ENCODE results near the gene TNF.

TNF gene

DNA sequence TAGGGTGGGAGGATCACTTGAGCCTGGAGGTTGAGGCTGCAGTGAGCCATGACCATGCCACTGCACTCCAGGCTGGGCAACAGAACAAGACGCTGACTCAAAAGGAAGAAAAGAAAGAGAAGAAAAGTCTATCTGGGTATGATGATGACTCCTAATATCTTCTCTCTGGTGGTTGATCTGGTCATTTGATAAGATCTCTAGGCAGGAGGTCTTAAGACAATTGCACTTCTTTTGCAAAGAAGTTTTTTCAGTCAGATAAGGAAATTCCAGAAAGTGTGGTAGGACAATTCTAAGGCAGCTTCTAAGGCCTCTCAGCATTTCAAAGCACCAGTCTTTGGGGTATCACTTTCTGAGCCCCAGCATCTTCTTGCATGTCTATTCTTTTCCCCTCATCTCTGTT is 32.0 kb downstream of the TNF start:
- Mint-ChIP-seq H3K27me3 (peaks cover 20% of the 10 kb centered on the region), H3K4me3 (no peak overlapping the region), H3K9me3 (no peaks in the 10 kb centered on the region), H3K27ac (no peak overlapping the region), H3K36me3 (no peaks in the 10 kb centered on the region), H3K4me1 (peaks cover 5% of the 10 kb centered on the region)
- no peak for DNase-seq
- CTCF ChIA-PET = interaction anchor here (0.6 to 2.8 kb wide), 4 partner anchors 9 to 227 kb away, joined by 3 to 11 read pairs (median 6); no protein-coding TSS in a partner anchor

- H3K9me3 Mint-ChIP-seq = no peaks in the 10 kb centered on the region
- CTCF ChIA-PET = interaction anchor here (0.9 to 1.4 kb wide), 3 partner anchors 12 to 59 kb away, joined by 3 to 17 read pairs (median 5); no protein-coding TSS in a partner anchor
- H3K4me3 Mint-ChIP-seq = no peak overlapping the region
- H3K36me3 Mint-ChIP-seq = no peaks in the 10 kb centered on the region
- peaks cover 7% of the 10 kb centered on the region for H3K27me3 Mint-ChIP-seq
- DNase-seq = no peak
- H3K4me1 Mint-ChIP-seq = peaks cover 10% of the 10 kb centered on the region
- H3K27ac Mint-ChIP-seq = no peak overlapping the region
Observed at GRCh38 chr6:31609519-31610406, 34.4 kb downstream of the TNF start.

GRCh38 chr6:31610968-31611367 is 35.6 kb downstream of the TNF start:
- Mint-ChIP-seq H3K36me3 (no peaks in the 10 kb centered on the region), H3K4me3 (no peak overlapping the region), H3K4me1 (peaks cover 22% of the 10 kb centered on the region), H3K27ac (no peak overlapping the region), H3K27me3 (peaks cover 7% of the 10 kb centered on the region), H3K9me3 (no peaks in the 10 kb centered on the region)
- DNase-seq = no peak
- CTCF ChIA-PET = interaction anchor here (1.0 to 1.7 kb wide), 3 partner anchors 12 to 60 kb away, joined by 3 to 9 read pairs (median 4); no protein-coding TSS in a partner anchor

DNA sequence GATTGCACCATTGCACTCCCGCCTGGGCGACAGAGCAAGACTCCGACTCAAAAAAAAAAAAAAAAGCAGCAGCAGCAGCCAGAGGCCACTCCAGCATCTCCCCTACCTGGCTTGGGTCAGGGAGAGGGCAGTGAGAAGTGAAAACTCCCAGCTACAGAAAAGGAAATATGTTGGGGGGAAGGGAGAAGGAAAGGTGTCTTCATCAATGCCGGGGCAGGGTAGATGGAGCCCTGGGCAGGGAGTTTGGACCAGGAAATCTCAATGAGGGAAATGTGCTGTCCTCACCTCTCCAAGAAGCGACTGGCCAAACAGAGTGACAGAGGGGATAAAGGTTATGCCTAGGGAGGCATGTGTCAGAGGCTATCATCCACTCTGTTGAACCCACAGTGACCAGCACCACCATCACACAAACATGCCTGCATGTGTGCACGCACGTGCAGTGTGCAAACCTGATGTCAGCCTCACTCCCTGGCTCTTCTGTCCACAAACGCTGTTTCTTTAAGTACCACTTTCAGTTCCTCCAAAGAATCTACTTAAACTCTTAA is 38.8 kb downstream of the TNF start:
- Mint-ChIP-seq H3K4me1 (peaks cover 35% of the 10 kb centered on the region), H3K4me3 (no peak overlapping the region)

DNA sequence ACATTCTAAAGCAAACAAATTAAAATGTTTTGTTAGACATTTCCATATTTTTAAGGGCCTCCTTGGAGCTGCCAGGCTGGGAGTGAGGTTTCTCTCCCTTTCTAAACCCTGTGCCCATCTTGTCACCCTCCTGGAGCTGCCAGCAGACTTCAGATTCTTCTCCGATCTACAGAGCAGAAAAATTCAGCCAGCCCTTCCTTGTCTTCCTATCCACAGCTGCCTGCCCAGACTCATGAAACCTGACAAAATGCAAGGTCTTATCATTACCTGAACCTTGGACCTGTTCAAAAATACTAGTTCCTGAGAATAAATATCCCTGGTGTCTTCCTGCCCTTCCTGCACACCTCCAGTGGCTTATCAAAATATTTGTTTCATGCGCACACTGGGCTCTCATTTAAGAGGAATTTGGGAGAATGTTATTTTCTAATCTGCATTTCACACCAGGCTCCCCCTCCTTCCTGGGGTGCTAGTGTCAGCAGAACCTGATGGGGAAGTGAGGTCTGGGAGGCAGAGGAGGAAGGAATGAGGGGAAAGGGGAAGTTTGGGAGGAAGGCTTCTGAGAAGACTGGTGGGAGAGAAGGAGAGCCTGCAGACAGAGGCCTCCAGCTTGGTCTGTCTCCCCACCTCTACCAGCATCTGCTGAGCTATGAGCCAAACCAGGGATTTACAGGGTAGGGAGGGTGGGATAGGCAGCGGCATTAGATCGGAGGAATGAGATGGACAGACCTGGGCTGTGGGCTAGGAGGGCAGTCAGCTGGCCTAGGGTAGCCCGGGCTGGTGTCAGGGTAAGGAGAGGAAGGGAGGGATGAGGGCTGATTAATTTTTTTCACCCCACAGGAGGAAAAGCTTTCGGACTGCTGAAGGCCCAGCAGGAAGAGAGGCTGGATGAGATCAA is 39.6 kb downstream of the TNF start, which contains the start of gene AIF1:
TSS of gene AIF1 (plus strand) at position 551 of the 895 bp plus-strand sequence. CDS start at position 647, 96 bp downstream.
- no peaks in the 10 kb centered on the region for H3K9me3 Mint-ChIP-seq
- peaks cover 11% of the 10 kb centered on the region for H3K36me3 Mint-ChIP-seq
- CTCF ChIA-PET = interaction anchor here (0.7 to 3.5 kb wide), 5 partner anchors 17 to 120 kb away, joined by 3 to 27 read pairs (median 4); partner anchors contain the start of genes ATP6V1G2 and NCR3
- DNase-seq = no peak
- H3K27me3 Mint-ChIP-seq = peaks cover 7% of the 10 kb centered on the region
- peak within 1 kb of the TSS; percentile 85 for H3K27ac Mint-ChIP-seq
- H3K4me3 Mint-ChIP-seq = peak within 1 kb of the TSS; percentile 76
- H3K4me1 Mint-ChIP-seq = peaks cover 41% of the 10 kb centered on the region

More for the DNA sequence above, 38.8 kb downstream of the TNF start:
- Mint-ChIP-seq H3K27me3 (peaks cover 7% of the 10 kb centered on the region), H3K27ac (no peak overlapping the region), H3K36me3 (peaks cover 9% of the 10 kb centered on the region), H3K9me3 (no peaks in the 10 kb centered on the region)
- no peak for DNase-seq
- CTCF ChIA-PET = interaction anchor here (1.3 to 3.5 kb wide), 2 partner anchors 17 to 63 kb away, joined by 5 to 27 read pairs; no protein-coding TSS in a partner anchor

DNA sequence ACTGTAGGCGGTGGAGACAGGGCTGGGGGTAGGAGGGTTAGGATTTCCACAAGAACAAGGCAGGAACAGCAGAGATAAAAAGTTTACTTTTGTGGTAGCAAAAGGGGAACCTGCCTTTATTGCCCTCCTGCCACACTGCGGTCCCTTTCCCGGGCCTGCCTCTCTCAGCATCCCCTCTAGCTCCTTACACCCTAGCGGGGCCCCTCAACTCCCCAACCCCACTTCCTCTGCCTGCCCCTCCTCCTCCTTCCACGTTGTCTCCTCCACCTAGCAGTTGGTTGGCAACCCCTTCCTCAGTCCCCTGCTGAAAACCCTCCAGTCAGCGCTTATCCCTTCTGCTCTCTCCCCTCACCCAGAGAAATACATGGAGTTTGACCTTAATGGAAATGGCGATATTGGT is 40.4 kb downstream of the TNF start:
- Mint-ChIP-seq H3K36me3 (peaks cover 11% of the 10 kb centered on the region), H3K4me3 (peak overlapping the region; percentile 76), H3K9me3 (no peaks in the 10 kb centered on the region), H3K27ac (peak overlapping the region; percentile 85), H3K4me1 (peaks cover 41% of the 10 kb centered on the region), H3K27me3 (peaks cover 7% of the 10 kb centered on the region)
- peak; percentile 59 for DNase-seq
- CTCF ChIA-PET = interaction anchor here (1.1 to 3.5 kb wide), 4 partner anchors 18 to 121 kb away, joined by 3 to 27 read pairs (median 4); partner anchors contain the start of gene NCR3

DNA sequence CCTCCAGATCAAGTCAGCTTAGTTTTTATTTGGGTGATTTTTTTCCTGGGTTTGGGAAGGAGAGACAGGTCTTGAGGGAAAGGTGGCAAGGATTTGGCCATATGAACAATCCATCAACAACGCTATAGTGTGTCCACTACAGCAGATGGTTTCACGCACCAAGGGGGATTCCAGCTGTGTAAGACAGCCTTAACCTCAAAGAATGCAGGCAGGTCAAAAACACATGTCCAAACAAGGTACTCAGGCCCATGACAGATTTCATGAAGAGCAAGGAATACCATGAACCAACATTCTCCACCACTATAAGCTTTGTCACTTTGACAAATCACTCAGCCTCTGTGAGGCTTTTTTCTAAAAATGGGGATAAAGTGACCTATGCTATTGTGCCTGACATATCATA is 41.6 kb downstream of the TNF start:
- no peak for DNase-seq
- Mint-ChIP-seq H3K4me3 (peak overlapping the region; percentile 76), H3K9me3 (no peaks in the 10 kb centered on the region), H3K4me1 (peaks cover 49% of the 10 kb centered on the region), H3K36me3 (peaks cover 19% of the 10 kb centered on the region), H3K27me3 (no peaks in the 10 kb centered on the region), H3K27ac (peak overlapping the region; percentile 8)
- CTCF ChIA-PET = interaction anchor here (1.2 to 3.5 kb wide), 3 partner anchors 9 to 19 kb away, joined by 3 to 27 read pairs (median 3); no protein-coding TSS in a partner anchor

DNA sequence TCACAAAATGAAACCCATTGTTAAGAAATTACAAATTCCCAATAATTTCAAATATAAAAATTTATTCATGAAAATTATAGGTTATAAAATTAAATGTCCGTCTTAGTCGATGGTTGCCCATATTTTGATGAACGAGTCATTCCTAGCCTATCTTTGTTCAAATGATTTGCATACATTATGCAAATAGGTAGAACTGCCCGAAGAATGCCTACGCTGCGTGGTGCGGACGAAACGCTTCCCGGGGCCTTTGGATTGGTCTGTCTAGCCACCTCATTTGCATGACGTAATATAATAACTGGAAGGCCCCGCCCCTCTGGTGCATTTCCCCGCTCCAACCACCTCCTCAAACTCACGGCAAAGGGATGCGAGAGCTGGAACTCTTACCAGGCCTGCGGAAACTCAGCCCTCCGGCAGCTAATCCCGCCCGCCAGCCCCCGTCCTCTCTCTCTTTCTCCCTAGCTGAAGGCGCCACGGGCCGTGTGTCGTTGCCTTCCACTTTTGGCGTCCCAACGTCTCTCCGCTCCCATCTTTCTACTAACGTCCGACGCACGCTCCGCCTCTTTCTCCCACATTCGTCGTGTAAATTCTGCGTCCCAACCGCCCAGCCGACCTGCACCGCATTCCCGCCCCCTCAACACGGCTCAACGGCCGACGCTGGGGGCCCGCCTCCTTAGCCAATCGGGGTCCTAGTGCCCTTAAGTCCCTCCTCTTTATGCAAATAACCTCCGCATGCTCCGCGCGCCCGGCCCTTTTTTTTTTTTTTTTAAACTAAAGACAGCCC is 44.6 kb downstream of the TNF start:
- Mint-ChIP-seq H3K9me3 (no peaks in the 10 kb centered on the region), H3K4me1 (peaks cover 58% of the 10 kb centered on the region), H3K36me3 (peaks cover 41% of the 10 kb centered on the region), H3K4me3 (peak overlapping the region; percentile 91), H3K27ac (peak overlapping the region; percentile 95), H3K27me3 (no peaks in the 10 kb centered on the region)
- CTCF ChIA-PET = no interaction called here
- peak; percentile 98 for DNase-seq

GRCh38 chr6:31620586-31621319 is 45.4 kb downstream of the TNF start, which contains the start of gene PRRC2A:
PRRC2A (plus strand) TSS chr6:31620715; CDS start chr6:31622790, 2,075 bp downstream.
- H3K9me3 Mint-ChIP-seq = no peaks in the 10 kb centered on the region
- peaks cover 48% of the 10 kb centered on the region for H3K36me3 Mint-ChIP-seq
- H3K27me3 Mint-ChIP-seq = no peaks in the 10 kb centered on the region
- DNase-seq = peak; percentile 85
- peak within 1 kb of the TSS; percentile 91 for H3K4me3 Mint-ChIP-seq
- CTCF ChIA-PET = interaction anchor here (0.8 kb wide), 1 partner anchor 33 kb away, joined by 3 read pairs; no protein-coding TSS in a partner anchor
- H3K27ac Mint-ChIP-seq = peak within 1 kb of the TSS; percentile 95
- peaks cover 50% of the 10 kb centered on the region for H3K4me1 Mint-ChIP-seq

- H3K36me3 Mint-ChIP-seq = peaks cover 52% of the 10 kb centered on the region
- DNase-seq = no peak
- peaks cover 45% of the 10 kb centered on the region for H3K4me1 Mint-ChIP-seq
- CTCF ChIA-PET = interaction anchor here (0.6 to 1.7 kb wide), 5 partner anchors 30 to 75 kb away, joined by 3 to 6 read pairs (median 3); partner anchors contain the start of gene ATP6V1G2
- H3K27me3 Mint-ChIP-seq = no peaks in the 10 kb centered on the region
- H3K4me3 Mint-ChIP-seq = peak overlapping the region; percentile 91
- no peaks in the 10 kb centered on the region for H3K9me3 Mint-ChIP-seq
- H3K27ac Mint-ChIP-seq = peak overlapping the region; percentile 94
Observed at GRCh38 chr6:31621320-31621939, 46.1 kb downstream of the TNF start.

DNA sequence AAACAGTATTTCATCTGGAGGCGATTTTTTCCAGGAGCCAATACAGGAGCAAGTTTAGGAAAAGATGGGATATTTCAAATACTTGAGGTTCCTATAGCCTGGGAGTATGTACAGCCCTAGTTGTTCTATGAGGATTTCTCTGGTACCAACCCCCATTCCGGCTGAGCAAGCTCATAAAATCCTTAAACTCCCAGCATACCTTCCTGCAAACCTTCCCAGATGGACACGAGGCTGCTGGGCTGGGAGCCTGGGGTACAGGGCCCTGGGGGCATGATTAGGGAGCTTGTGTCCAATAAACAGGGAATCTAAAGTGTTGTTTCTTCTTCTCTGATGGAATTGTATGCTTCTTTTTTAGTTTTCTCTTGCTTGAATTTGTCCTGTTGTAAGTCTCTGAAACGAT is 46.6 kb downstream of the TNF start:
- Mint-ChIP-seq H3K27ac (peak overlapping the region; percentile 94), H3K9me3 (no peaks in the 10 kb centered on the region), H3K4me3 (peak overlapping the region; percentile 91), H3K36me3 (peaks cover 52% of the 10 kb centered on the region), H3K27me3 (no peaks in the 10 kb centered on the region), H3K4me1 (peaks cover 41% of the 10 kb centered on the region)
- DNase-seq = no peak
- CTCF ChIA-PET = interaction anchor here (0.6 to 1.7 kb wide), 4 partner anchors 30 to 75 kb away, joined by 3 to 6 read pairs (median 4); partner anchors contain the start of gene ATP6V1G2

DNA sequence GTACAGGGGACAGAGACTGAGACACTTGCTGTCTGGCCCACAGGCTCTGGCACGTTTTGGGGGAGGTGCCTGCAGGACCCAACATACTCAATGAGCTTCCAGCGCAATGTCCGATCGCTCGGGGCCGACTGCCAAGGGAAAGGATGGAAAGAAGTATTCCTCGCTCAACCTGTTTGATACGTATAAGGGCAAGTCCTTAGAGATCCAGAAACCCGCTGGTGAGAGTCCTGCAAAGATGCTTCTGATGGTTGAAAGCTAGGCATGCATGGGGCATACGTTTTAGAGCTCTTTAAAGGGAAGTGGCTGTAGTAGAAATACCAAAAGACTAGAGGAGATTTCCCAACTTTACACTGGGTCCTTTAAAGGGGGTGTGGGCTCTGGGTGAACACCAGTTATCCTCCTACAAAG is 47.3 kb downstream of the TNF start:
- Mint-ChIP-seq H3K9me3 (no peaks in the 10 kb centered on the region), H3K4me3 (peak overlapping the region; percentile 91), H3K36me3 (peaks cover 58% of the 10 kb centered on the region), H3K27ac (peak overlapping the region; percentile 94), H3K4me1 (peaks cover 42% of the 10 kb centered on the region), H3K27me3 (no peaks in the 10 kb centered on the region)
- CTCF ChIA-PET = interaction anchor here (0.8 to 1.7 kb wide), 5 partner anchors 24 to 76 kb away, joined by 3 to 6 read pairs (median 4); partner anchors contain the start of gene ATP6V1G2
- DNase-seq = no peak

All from activated naive CD4-positive, alpha-beta T cell treated with anti-CD3 and anti-CD28 coated beads, Interleukin-2, amount 10 ng/mL, durations not matched to agents 7 days and 5 days (primary cell).